ENCODE results near the gene TMC5.

The TMC5 gene

GRCh38 chr16:19468300-19468699, 50.6 kb downstream of the TMC5 start:
- no peak for DNase-seq

GRCh38 chr16:19472482-19472881, 54.8 kb downstream of the TMC5 start:
- DNase-seq: no peak

- DNase-seq: no peak
Measured at GRCh38 chr16:19474617-19475016, 56.9 kb downstream of the TMC5 start.

- DNase-seq: no peak
Measured at GRCh38 chr16:19478505-19478904, 60.8 kb downstream of the TMC5 start.

GRCh38 chr16:19479302-19479721, 61.6 kb downstream of the TMC5 start:
- no peak for DNase-seq

- no peak for DNase-seq
Measured at GRCh38 chr16:19481296-19481695, 63.6 kb downstream of the TMC5 start.

- no peak for DNase-seq
Measured at GRCh38 chr16:19481769-19482168, 64.1 kb downstream of the TMC5 start.

GRCh38 chr16:19482291-19482690, 64.6 kb downstream of the TMC5 start:
- DNase-seq: no peak

GRCh38 chr16:19484096-19484495, 66.4 kb downstream of the TMC5 start:
- DNase-seq: no peak

- no peak for DNase-seq
Measured at GRCh38 chr16:19485611-19486010, 67.9 kb downstream of the TMC5 start.

GRCh38 chr16:19486051-19486450, 68.4 kb downstream of the TMC5 start:
- DNase-seq: no peak

GRCh38 chr16:19486750-19487325, 69.2 kb downstream of the TMC5 start:
- DNase-seq: no peak

GRCh38 chr16:19488213-19488640, 70.5 kb downstream of the TMC5 start:
- DNase-seq: no peak

GRCh38 chr16:19490619-19491018, 72.9 kb downstream of the TMC5 start:
- no peak for DNase-seq

- no peak for DNase-seq
Measured at GRCh38 chr16:19497176-19497575, 79.5 kb downstream of the TMC5 start.

- no peak for DNase-seq
Measured at GRCh38 chr16:19499006-19499405, 81.3 kb downstream of the TMC5 start.

GRCh38 chr16:19499481-19499880, 81.8 kb downstream of the TMC5 start:
- no peak for DNase-seq

GRCh38 chr16:19502395-19503131, 84.9 kb downstream of the TMC5 start:
- peak; percentile 58 for DNase-seq

- no peak for DNase-seq
Measured at GRCh38 chr16:19503461-19504075, 85.9 kb downstream of the TMC5 start.

- DNase-seq: no peak
Measured at GRCh38 chr16:19505600-19506303, 88.1 kb downstream of the TMC5 start.

GRCh38 chr16:19506965-19507364, 89.3 kb downstream of the TMC5 start:
- DNase-seq: no peak

- no peak for DNase-seq
Measured at GRCh38 chr16:19507867-19508266, 90.2 kb downstream of the TMC5 start.

GRCh38 chr16:19512297-19512696, 94.6 kb downstream of the TMC5 start:
- no peak for DNase-seq
